GM12874 (cell line): ENCODE results near the gene FAM13A.

Experiments used
- TF ChIP-seq, protein P1 (sequence below): IDR thresholded peaks from 2 replicates; pipeline ENCODE4 v1.5.1; 2011; ENCODE audit warnings: low read depth, mild to moderate bottlenecking, control low read depth, low read length, moderate library complexity; ENCODE audit not compliant: insufficient read depth

Gene FAM13A

DNA sequence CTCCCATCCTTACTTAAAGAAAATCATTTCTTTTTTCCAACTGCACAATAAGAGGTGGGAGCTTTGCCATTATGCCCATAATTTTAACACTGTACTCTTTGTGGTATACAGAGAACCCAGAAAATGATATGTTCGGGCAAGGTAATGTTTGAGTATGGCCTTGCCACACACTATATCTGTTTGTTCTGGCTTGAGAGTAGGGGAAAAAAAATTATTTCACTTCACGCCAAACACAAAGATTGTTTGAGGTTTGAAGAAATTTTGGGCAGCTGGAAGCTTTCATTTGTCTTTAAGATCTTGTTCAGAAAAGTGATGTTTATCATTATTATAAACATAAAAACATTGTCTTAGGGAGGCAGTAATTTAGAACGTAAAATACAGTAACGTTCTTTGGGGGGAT lies 244.0 kb downstream of the FAM13A start:
- TF ChIP-seq, protein P1, sequence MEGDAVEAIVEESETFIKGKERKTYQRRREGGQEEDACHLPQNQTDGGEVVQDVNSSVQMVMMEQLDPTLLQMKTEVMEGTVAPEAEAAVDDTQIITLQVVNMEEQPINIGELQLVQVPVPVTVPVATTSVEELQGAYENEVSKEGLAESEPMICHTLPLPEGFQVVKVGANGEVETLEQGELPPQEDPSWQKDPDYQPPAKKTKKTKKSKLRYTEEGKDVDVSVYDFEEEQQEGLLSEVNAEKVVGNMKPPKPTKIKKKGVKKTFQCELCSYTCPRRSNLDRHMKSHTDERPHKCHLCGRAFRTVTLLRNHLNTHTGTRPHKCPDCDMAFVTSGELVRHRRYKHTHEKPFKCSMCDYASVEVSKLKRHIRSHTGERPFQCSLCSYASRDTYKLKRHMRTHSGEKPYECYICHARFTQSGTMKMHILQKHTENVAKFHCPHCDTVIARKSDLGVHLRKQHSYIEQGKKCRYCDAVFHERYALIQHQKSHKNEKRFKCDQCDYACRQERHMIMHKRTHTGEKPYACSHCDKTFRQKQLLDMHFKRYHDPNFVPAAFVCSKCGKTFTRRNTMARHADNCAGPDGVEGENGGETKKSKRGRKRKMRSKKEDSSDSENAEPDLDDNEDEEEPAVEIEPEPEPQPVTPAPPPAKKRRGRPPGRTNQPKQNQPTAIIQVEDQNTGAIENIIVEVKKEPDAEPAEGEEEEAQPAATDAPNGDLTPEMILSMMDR: no peak

DNA sequence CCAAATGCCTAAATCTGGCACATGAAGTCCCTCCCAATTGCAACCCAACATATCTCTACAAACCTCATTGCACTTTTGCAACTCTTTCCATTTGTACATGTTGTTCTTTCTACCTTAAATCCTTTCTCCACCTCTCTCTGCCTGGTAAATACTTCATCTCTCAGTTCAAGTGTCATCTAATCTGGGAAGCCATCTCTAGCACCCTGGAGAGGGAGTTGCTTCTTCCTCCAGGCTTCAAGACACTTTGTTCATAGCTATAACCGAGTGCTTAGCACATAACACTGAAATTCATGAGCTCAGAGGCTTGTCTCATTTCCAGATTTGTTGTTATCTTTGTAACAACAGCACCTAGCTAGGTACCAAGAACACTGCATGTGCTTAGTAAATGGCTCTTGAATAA lies 244.6 kb downstream of the FAM13A start:
- TF ChIP-seq, protein P1: no peak

DNA sequence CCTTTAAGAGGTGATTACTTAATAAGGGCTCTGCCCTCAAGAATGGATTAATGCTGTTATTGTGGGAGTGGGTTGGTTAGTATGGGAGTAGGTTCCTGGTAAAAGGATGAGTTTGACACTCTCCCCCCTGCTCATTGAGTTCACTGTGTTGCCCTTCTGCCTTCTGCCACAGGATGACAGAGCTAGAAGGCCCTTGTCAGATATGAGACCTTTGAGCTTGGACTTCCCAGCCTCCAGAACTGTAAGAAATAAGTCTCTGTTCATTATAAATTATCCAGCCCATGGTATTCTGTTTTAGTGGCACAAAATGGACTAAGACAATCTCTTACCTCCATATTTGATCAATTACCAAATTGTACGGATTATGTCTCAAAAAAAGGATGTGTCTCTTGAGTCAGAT lies 245.1 kb downstream of the FAM13A start:
- TF ChIP-seq, protein P1: no peak

DNA sequence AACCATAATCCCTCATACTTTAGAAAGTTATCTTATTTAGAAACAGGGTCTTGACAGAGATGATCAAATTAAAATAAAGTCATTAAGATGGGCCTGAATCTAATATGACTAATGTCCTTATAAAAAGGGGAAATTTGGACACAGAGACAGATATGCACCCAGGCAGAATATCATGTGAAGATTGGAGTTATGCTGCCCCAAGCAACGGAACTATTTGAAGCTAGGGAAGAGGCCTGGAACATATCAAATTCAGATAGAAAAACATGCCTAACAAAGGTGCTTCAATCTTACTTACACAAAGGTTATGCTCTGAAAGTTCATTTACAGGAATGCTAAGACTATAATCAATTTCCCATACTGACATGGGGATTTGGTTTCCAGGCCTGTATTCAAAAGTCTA lies 246.7 kb downstream of the FAM13A start:
- TF ChIP-seq, protein P1: no peak

DNA sequence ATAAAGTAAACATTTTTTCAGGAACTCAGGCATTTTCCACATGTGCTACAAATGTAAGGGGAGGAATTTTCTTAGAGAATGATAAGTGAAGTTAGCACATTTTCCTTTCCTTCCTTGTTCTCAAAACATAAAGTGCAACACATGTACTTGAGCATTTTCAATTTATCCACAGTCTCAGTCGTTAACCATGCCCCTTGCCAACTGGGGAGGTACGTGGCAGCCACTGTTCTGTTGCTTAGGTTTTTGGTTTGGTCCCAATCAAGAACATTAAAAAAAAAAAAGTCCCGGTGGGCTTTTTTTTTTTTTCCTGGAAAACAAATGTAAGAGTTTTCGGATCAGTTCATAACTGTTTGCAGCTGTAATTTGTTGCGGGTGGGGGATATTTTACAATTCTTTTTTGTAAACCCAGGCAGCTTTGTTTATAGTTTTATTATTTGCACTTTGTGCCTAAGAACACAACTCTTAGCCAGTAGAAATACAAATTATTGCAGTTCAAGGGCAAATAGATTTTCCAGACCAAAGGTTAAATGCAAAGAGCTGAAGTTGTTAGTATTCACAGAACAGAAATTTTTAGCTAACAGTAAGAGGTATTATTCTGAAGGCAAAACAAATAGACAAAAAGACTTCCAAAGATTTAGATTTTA lies 247.3 kb downstream of the FAM13A start:
- TF ChIP-seq, protein P1: no peak

DNA sequence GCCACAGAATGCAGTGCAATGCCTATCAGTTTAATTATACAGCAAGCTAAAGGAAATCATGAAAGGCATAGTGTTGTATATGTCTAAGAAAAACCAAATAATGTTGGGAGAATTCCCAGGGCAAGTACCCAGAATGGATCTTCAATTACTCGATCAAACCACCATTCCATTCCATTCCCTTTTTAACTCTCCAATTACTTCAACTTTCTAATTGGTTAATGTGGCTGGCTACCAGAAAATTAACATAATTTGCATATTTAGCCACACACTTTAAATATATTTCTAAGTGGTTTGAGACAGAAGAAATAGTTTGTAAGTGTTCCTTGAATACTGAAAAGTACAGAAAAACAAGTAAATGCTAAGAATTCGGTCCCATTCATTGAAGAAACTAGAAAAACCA lies 247.9 kb downstream of the FAM13A start:
- TF ChIP-seq, protein P1: no peak

DNA sequence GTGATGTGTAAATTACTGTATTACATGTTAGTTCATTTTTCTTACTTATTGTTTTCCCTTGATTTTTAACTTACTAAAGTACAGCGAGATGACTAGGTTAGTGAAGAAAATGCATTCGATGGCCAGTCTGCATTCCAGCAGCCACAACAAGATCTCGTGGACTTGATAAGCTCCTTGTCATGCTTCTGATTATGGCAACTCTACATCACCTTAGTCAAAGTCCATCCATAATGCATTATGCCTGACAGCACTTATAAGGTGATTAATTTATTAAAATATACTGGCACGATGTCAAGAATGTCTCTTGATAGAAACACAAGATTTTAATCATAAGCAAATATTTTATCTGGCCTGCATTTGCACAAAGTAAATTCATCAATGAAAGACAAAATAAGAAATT lies 249.5 kb downstream of the FAM13A start:
- TF ChIP-seq, protein P1: no peak
